Measurements from ENCODE around the gene NDUFA13.

DNA sequence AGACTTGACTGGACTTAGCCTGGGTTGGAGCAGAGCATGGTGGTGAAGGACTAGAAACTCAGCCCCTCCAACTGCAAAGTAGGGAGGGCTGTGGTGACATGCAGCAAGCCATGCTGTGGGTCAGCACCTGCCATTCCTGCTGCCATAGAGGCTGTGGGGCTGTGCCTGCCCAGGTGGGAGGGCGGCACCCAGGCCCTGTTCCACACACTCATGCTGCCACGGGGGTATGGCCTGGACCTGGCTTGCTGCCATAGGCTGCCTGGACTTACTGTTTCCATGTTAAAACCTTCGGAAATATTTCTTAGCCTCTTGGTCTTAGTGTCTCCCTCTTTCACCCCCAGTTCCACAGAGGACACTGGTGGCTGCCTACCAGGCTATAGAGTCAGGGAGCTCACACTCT lies 51.4 kb downstream of the NDUFA13 start:
- no peak for TF ChIP-seq CTCF (IDR thresholded peaks at IDR 0.05; ENCODE audit: poor library complexity, severe bottlenecking)
- TF ChIP-seq MXI1 (conservative IDR thresholded peaks at IDR 0.05; ENCODE audit: poor library complexity, severe bottlenecking) = no peak
- no peak for TF ChIP-seq EZH2 (IDR thresholded peaks at IDR 0.05; ENCODE audit: borderline replicate concordance, insufficient read depth, low read length, poor library complexity, severe bottlenecking)
- no peak for TF ChIP-seq REST (IDR thresholded peaks at IDR 0.05; ENCODE audit: borderline replicate concordance)
- TF ChIP-seq EP300 (conservative IDR thresholded peaks at IDR 0.05; ENCODE audit: poor library complexity, severe bottlenecking) = no peak
- TF ChIP-seq POLR2AphosphoS5 (IDR thresholded peaks at IDR 0.05) = no peak
